PFSK-1 (cell line): Measurements from ENCODE around the gene ARHGAP20.

Source experiments
- FOXP2 ChIP-seq: optimal IDR thresholded peaks from 2 replicates; pipeline ENCODE3; 2011; ENCODE audit warnings: borderline replicate concordance, control low read depth, inconsistent platforms; ENCODE audit not compliant: insufficient read depth; ENCODE audit errors: extremely low read length, extremely low read depth
- POLR2AphosphoS5 ChIP-seq: IDR thresholded peaks from 2 replicates; pipeline ENCODE4 v1.6.1; 2012; ENCODE audit warnings: low read depth, mild to moderate bottlenecking, control low read depth, low read length, moderate library complexity
- REST ChIP-seq, 2 experiments: IDR thresholded peaks; 2 replicates each; pipeline versions ENCODE4 v1.6.1 to v1.8.0; 2011 to 2012; ENCODE audit warnings: low read depth in 2 of 2, low read length in 2 of 2, control low read depth in 1 of 2, inconsistent platforms in 1 of 2, mild to moderate bottlenecking in 1 of 2, moderate library complexity in 1 of 2; ENCODE audit not compliant: insufficient read depth in 1 of 2
- TAF1 ChIP-seq: IDR thresholded peaks from 2 replicates; pipeline ENCODE4 v1.6.1; 2012; ENCODE audit warnings: low read length, control low read depth, borderline replicate concordance; ENCODE audit not compliant: insufficient read depth

- TF ChIP-seq REST (IDR thresholded peaks at IDR 0.05; ENCODE audit: insufficient read depth in 1 of 2, low read depth in 2 of 2, low read length in 2 of 2) (no peak), POLR2AphosphoS5 (no peak), TAF1 (no peak), FOXP2 (no peak)
These were observed 131.7 kb downstream of the ARHGAP20 start for GRCh38 chr11:110580571-110580970.
